ENCODE data around the gene FLVCR1. TPM values are rescaled to one million over a fixed set of nuclear protein-coding genes. Genes with fewer than 3 reads are reported as not detected.

The FLVCR1 gene
- total RNA-seq, 1 experiment from 2014 or later = 26.4 TPM

GRCh38 chr1:212853658-212854057 lies 4.4 kb upstream of the FLVCR1 start:
- no peaks in the 10 kb centered on the region for H3K27me3 ChIP-seq (replicated peaks; ENCODE audit: insufficient read depth, low read depth, low read length, poor library complexity)
- no peaks in the 10 kb centered on the region for H3K4me1 ChIP-seq (ENCODE audit: insufficient read depth, low read length, poor library complexity, severe bottlenecking)
- CTCF ChIA-PET = interaction anchor here (0.5 kb wide), 1 partner anchor 61 kb away, joined by 3 read pairs; no protein-coding TSS in a partner anchor
- H3K9me3 ChIP-seq (ENCODE audit: low read depth, low read length, poor library complexity, severe bottlenecking) = no peaks in the 10 kb centered on the region
- POLR2A ChIA-PET (ENCODE audit: low non-redundant PET) = no interaction called here
- intact Hi-C loops (cut with micrococcal nuclease; ENCODE audit: unreplicated experiment) = no loop called here
- no peaks in the 10 kb centered on the region for H3K36me3 ChIP-seq (ENCODE audit: insufficient read depth, low read length, poor library complexity, severe bottlenecking)
- H3K27ac ChIP-seq (ENCODE audit: low read depth, low read length, poor library complexity, severe bottlenecking) = no peak overlapping the region
- DNase-seq (ENCODE audit: low spot score) = no peak
- TF ChIP-seq EZH2 (IDR thresholded peaks at IDR 0.05; ENCODE audit: borderline replicate concordance, low read depth, low read length, poor library complexity, severe bottlenecking) = no peak
- TF ChIP-seq, protein P1, sequence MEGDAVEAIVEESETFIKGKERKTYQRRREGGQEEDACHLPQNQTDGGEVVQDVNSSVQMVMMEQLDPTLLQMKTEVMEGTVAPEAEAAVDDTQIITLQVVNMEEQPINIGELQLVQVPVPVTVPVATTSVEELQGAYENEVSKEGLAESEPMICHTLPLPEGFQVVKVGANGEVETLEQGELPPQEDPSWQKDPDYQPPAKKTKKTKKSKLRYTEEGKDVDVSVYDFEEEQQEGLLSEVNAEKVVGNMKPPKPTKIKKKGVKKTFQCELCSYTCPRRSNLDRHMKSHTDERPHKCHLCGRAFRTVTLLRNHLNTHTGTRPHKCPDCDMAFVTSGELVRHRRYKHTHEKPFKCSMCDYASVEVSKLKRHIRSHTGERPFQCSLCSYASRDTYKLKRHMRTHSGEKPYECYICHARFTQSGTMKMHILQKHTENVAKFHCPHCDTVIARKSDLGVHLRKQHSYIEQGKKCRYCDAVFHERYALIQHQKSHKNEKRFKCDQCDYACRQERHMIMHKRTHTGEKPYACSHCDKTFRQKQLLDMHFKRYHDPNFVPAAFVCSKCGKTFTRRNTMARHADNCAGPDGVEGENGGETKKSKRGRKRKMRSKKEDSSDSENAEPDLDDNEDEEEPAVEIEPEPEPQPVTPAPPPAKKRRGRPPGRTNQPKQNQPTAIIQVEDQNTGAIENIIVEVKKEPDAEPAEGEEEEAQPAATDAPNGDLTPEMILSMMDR (conservative IDR thresholded peaks at IDR 0.05; ENCODE audit: low read depth, low read length) = no peak
- no TSS peak for BruUV-seq (replicated peaks)
- H3K4me3 ChIP-seq (ENCODE audit: low read depth, low read length, poor library complexity, severe bottlenecking) = no peak overlapping the region

GRCh38 chr1:212856755-212857154 lies 1.3 kb upstream of the FLVCR1 start:
- Histone ChIP-seq H3K4me1 (ENCODE audit: insufficient read depth, low read length, poor library complexity, severe bottlenecking) (peaks cover 8% of the 10 kb centered on the region), H3K27me3 (replicated peaks; ENCODE audit: insufficient read depth, low read depth, low read length, poor library complexity) (no peaks in the 10 kb centered on the region), H3K9me3 (ENCODE audit: low read depth, low read length, poor library complexity, severe bottlenecking) (no peaks in the 10 kb centered on the region), H3K27ac (ENCODE audit: low read depth, low read length, poor library complexity, severe bottlenecking) (no peak overlapping the region), H3K4me3 (ENCODE audit: low read depth, low read length, poor library complexity, severe bottlenecking) (peak overlapping the region; percentile 85), H3K36me3 (ENCODE audit: insufficient read depth, low read length, poor library complexity, severe bottlenecking) (no peaks in the 10 kb centered on the region)
- intact Hi-C loops (cut with micrococcal nuclease; ENCODE audit: unreplicated experiment) = loop anchor here (5.0 kb wide), 1 partner anchor 64 kb away; the partner anchor contains the start of genes NSL1 and TATDN3
- TSS peak; percentile 63 for BruUV-seq (replicated peaks)
- ChIA-PET POLR2A (ENCODE audit: low non-redundant PET) (no interaction called here), CTCF (no interaction called here)
- no peak for DNase-seq (ENCODE audit: low spot score)
- TF ChIP-seq EZH2 (IDR thresholded peaks at IDR 0.05; ENCODE audit: borderline replicate concordance, low read depth, low read length, poor library complexity, severe bottlenecking) = no peak
- TF ChIP-seq, protein P1 (conservative IDR thresholded peaks at IDR 0.05; ENCODE audit: low read depth, low read length) = no peak

DNA sequence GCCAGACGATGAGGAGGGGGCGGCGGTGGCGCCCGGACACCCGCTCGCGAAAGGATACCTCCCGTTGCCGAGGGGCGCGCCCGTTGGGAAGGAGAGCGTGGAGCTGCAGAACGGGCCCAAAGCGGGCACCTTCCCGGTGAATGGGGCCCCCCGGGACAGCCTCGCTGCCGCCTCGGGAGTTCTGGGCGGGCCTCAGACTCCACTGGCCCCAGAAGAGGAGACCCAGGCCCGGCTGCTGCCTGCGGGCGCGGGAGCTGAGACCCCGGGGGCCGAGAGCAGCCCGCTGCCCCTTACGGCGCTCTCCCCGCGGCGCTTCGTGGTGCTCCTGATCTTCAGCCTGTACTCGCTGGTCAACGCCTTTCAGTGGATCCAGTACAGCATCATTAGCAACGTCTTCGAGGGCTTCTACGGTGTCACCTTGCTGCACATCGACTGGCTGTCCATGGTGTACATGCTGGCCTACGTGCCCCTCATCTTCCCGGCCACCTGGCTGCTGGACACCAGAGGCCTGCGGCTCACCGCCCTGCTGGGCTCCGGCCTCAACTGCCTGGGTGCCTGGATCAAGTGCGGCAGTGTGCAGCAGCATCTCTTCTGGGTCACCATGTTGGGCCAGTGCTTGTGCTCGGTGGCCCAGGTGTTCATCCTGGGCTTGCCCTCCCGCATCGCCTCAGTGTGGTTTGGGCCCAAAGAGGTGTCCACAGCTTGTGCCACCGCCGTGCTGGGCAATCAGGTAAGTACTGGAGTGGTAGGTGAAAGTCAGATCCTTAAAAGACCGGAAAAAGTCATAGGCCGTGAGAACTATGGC lies 588 bp downstream of the FLVCR1 start:
- H3K27ac ChIP-seq (ENCODE audit: low read depth, low read length, poor library complexity, severe bottlenecking) = peak overlapping the region; percentile 89
- peak; percentile 23 for DNase-seq (ENCODE audit: low spot score)
- intact Hi-C loops (cut with micrococcal nuclease; ENCODE audit: unreplicated experiment) = loop anchor here (5.0 kb wide), 1 partner anchor 66 kb away; the partner anchor contains the start of genes NSL1 and TATDN3
- TF ChIP-seq, protein P1 (conservative IDR thresholded peaks at IDR 0.05; ENCODE audit: low read depth, low read length) = no peak
- TF ChIP-seq EZH2 (IDR thresholded peaks at IDR 0.05; ENCODE audit: borderline replicate concordance, low read depth, low read length, poor library complexity, severe bottlenecking) = no peak
- BruUV-seq (replicated peaks) = no TSS peak
- H3K4me3 ChIP-seq (ENCODE audit: low read depth, low read length, poor library complexity, severe bottlenecking) = peak overlapping the region; percentile 85
- no peaks in the 10 kb centered on the region for H3K9me3 ChIP-seq (ENCODE audit: low read depth, low read length, poor library complexity, severe bottlenecking)
- CTCF ChIA-PET = no interaction called here
- no peaks in the 10 kb centered on the region for H3K27me3 ChIP-seq (replicated peaks; ENCODE audit: insufficient read depth, low read depth, low read length, poor library complexity)
- H3K36me3 ChIP-seq (ENCODE audit: insufficient read depth, low read length, poor library complexity, severe bottlenecking) = peaks cover 10% of the 10 kb centered on the region
- POLR2A ChIA-PET (ENCODE audit: low non-redundant PET) = no interaction called here
- H3K4me1 ChIP-seq (ENCODE audit: insufficient read depth, low read length, poor library complexity, severe bottlenecking) = peaks cover 8% of the 10 kb centered on the region

Measured in A673 (cell line).